GM12892 (cell line): ENCODE results near the gene PREX1.

Experiments
- DNase-seq: peaks from one replicate; pipeline ENCODE4 v3.0.0; 2011; ENCODE audit not compliant: insufficient read length
- FAIRE-seq: peaks from 2 replicates; lab custom pipeline; 2011; peaks lifted over from hg19 to GRCh38; lab: Jason Lieb, UNC
- POLR2A ChIP-seq: IDR thresholded peaks from 2 replicates; pipeline ENCODE4 v1.6.1; 2011; ENCODE audit warnings: low read depth, low read length, control low read depth
- POLR2AphosphoS5 ChIP-seq: IDR thresholded peaks from 2 replicates; pipeline ENCODE4 v1.6.1; 2011; ENCODE audit warnings: low read depth, low read length, control low read depth
- TAF1 ChIP-seq: IDR thresholded peaks from 2 replicates; pipeline ENCODE4 v1.6.1; 2011; ENCODE audit warnings: low read depth, mild to moderate bottlenecking, control low read depth, low read length, borderline replicate concordance

Gene PREX1

GRCh38 chr20:48667481-48667880, 160.3 kb downstream of the PREX1 start:
- DNase-seq (no peak), FAIRE-seq (no peak)
- no peak for TF ChIP-seq POLR2A
- TF ChIP-seq POLR2AphosphoS5: no peak
- no peak for TF ChIP-seq TAF1

- no peak for DNase-seq
- TF ChIP-seq TAF1 (no peak), POLR2AphosphoS5 (no peak), POLR2A (no peak)
- FAIRE-seq: no peak
Observed at GRCh38 chr20:48665785-48666184, 162.0 kb downstream of the PREX1 start.

- FAIRE-seq (no peak), DNase-seq (no peak)
Observed at GRCh38 chr20:48662711-48663110, 165.1 kb downstream of the PREX1 start.

GRCh38 chr20:48661575-48662455, 166.0 kb downstream of the PREX1 start:
- DNase-seq: no peak
- no peak for FAIRE-seq
- TF ChIP-seq POLR2AphosphoS5 (no peak), POLR2A (no peak), TAF1 (no peak)

More at GRCh38 chr20:48662711-48663110, 165.1 kb downstream of the PREX1 start:
- TF ChIP-seq POLR2A (no peak), TAF1 (no peak), POLR2AphosphoS5 (no peak)

- FAIRE-seq (peak; percentile 46), DNase-seq (no peak)
- TF ChIP-seq TAF1 (no peak), POLR2A (no peak), POLR2AphosphoS5 (no peak)
Observed at GRCh38 chr20:48660788-48661187, 167.0 kb downstream of the PREX1 start.

- FAIRE-seq: no peak
- TF ChIP-seq POLR2AphosphoS5: no peak
- TF ChIP-seq POLR2A: no peak
- DNase-seq: no peak
Observed at GRCh38 chr20:48659858-48660257, 167.9 kb downstream of the PREX1 start.

GRCh38 chr20:48658505-48658904, 169.3 kb downstream of the PREX1 start:
- TF ChIP-seq POLR2A (no peak), POLR2AphosphoS5 (no peak), TAF1 (no peak)
- DNase-seq (no peak), FAIRE-seq (no peak)

GRCh38 chr20:48658198-48658476, 169.7 kb downstream of the PREX1 start:
- no peak for DNase-seq
- no peak for FAIRE-seq
- no peak for TF ChIP-seq TAF1
- TF ChIP-seq POLR2AphosphoS5: no peak
- TF ChIP-seq POLR2A: no peak

- TF ChIP-seq TAF1 (no peak), POLR2A (no peak), POLR2AphosphoS5 (no peak)
- FAIRE-seq (peak; percentile 88), DNase-seq (peak; percentile 93)
Observed at GRCh38 chr20:48657426-48658197, 170.2 kb downstream of the PREX1 start.

- TF ChIP-seq POLR2AphosphoS5: no peak
- TF ChIP-seq TAF1: no peak
- TF ChIP-seq POLR2A: no peak
- DNase-seq: no peak
- FAIRE-seq: no peak
Observed at GRCh38 chr20:48656661-48657211, 171.1 kb downstream of the PREX1 start.

- TF ChIP-seq TAF1 (no peak), POLR2AphosphoS5 (no peak), POLR2A (no peak)
- DNase-seq: no peak
- no peak for FAIRE-seq
Observed at GRCh38 chr20:48656137-48656536, 171.7 kb downstream of the PREX1 start.

GRCh38 chr20:48653706-48654051, 174.1 kb downstream of the PREX1 start:
- no peak for DNase-seq
- no peak for FAIRE-seq
- no peak for TF ChIP-seq TAF1
- no peak for TF ChIP-seq POLR2AphosphoS5
- no peak for TF ChIP-seq POLR2A
